OCI-LY1 (cell line): ENCODE results near the gene CTIF.

Experiments
- H2AFZ ChIP-seq: fragments of 200-600 bp; sonication (generic), shearing (Covaris generic); 2 replicates; pipeline ENCODE4 v1.6.0; 2014; ENCODE audit warnings: antibody characterized with exemption, mild to moderate bottlenecking, low read length
- H3F3A ChIP-seq: fragments of 200-600 bp; sonication (generic), shearing (Covaris generic); 2 replicates; pipeline ENCODE4 v1.6.0; 2014; ENCODE audit warnings: mild to moderate bottlenecking, antibody characterized with exemption, low read length, moderate library complexity; ENCODE audit not compliant: insufficient read depth
- H3K27ac ChIP-seq: fragments of 200-600 bp; sonication (generic); 2 replicates; pipeline ENCODE4 v1.5.1; 2014; ENCODE audit warnings: low read length, mixed run types, mild to moderate bottlenecking, low read depth; ENCODE audit not compliant: poor library complexity, severe bottlenecking
- H3K27me3 ChIP-seq: fragments of 200-600 bp; sonication (generic); 2 replicates; pipeline ENCODE4 v1.6.0; 2014; ENCODE audit warnings: antibody characterized with exemption, mild to moderate bottlenecking, low read length, moderate library complexity; ENCODE audit not compliant: insufficient read depth
- H3K36me3 ChIP-seq: fragments of 200-600 bp; sonication (generic); 2 replicates; pipeline ENCODE4 v1.6.1; 2014; ENCODE audit warnings: mild to moderate bottlenecking, antibody characterized with exemption, low read length, moderate library complexity, mixed read lengths; ENCODE audit not compliant: insufficient read depth
- H3K4me1 ChIP-seq: fragments of 200-600 bp; sonication (generic); 2 replicates; pipeline ENCODE4 v1.5.1; 2014; ENCODE audit warnings: mild to moderate bottlenecking, low read length, moderate library complexity; ENCODE audit not compliant: insufficient read depth, severe bottlenecking
- H3K4me2 ChIP-seq: fragments of 200-600 bp; sonication (generic), shearing (Covaris generic); 2 replicates; pipeline ENCODE4 v1.6.1; 2014; ENCODE audit warnings: low read length
- H3K4me3 ChIP-seq: fragments of 200-600 bp; sonication (generic); 2 replicates; pipeline ENCODE4 v1.5.1; 2014; ENCODE audit warnings: low read length, low read depth, mild to moderate bottlenecking, mixed read lengths; ENCODE audit not compliant: poor library complexity, severe bottlenecking
- H3K79me2 ChIP-seq: fragments of 200-600 bp; shearing (Covaris generic); 2 replicates; pipeline ENCODE4 v1.6.1; 2016; ENCODE audit warnings: mixed run types, low read length, mixed read lengths; ENCODE audit not compliant: insufficient read depth
- H3K9ac ChIP-seq: fragments of 200-600 bp; sonication (generic), shearing (Covaris generic); 2 replicates; pipeline ENCODE4 v1.6.1; 2014; ENCODE audit warnings: mild to moderate bottlenecking, low read length, mixed read lengths
- H3K9me2 ChIP-seq: fragments of 200-600 bp; sonication (generic), shearing (Covaris generic); 2 replicates; pipeline ENCODE4 v1.6.1; 2014; ENCODE audit warnings: low read depth, mild to moderate bottlenecking, low read length, mixed read lengths
- H3K9me3 ChIP-seq: fragments of 200-600 bp; shearing (Covaris generic); 2 replicates; pipeline ENCODE4 v1.6.1; 2014; ENCODE audit warnings: low read length, mixed read lengths
- H4K20me1 ChIP-seq: fragments of 200-600 bp; sonication (generic), shearing (Covaris generic); 2 replicates; pipeline ENCODE4 v1.6.0; 2016; ENCODE audit warnings: mild to moderate bottlenecking, low read length; ENCODE audit not compliant: insufficient read depth
- EZH2 ChIP-seq: fragments of 200-600 bp; sonication (generic), shearing (Covaris generic); IDR thresholded peaks from 2 replicates; pipeline ENCODE4 v1.8.0; 2017; ENCODE audit warnings: borderline replicate concordance, mixed run types, mild to moderate bottlenecking, antibody characterized with exemption, low read length, moderate library complexity, mixed read lengths
- TF ChIP-seq, protein P1 (sequence below): fragments of 200-600 bp; sonication (generic), shearing (Covaris generic); IDR thresholded peaks from 2 replicates; pipeline ENCODE4 v1.5.1; 2017; ENCODE audit warnings: mild to moderate bottlenecking, antibody characterized with exemption, low read length, moderate library complexity, mixed read lengths

Gene CTIF

DNA sequence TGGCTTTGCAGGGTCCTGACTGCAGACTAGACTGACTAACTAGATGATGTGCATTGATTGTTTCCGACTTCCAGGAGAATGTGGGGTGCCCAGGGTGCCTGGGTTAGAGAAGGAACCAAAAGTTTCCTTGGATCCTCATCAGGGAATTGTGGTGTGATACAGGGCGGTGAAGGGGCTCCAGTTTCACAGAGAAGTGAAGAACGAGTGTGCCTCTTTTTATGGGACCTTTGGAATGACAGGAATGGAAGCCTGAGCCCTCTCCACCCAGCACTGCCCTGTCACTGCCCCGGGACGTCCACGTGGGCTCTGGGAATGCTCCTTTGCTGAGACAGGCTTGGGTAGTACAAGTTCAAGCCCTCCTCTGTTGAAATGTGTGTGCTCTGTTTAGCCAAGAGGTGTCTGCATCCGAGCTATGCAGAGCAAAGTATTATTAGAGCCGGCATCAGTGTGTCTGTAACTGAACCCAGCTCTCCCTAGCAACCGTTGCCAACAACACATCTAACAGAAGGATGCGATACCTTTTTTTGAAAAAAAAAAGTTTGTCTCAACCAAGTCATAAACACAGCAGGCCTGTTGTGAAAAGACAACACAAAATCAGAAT lies 228.4 kb downstream of the CTIF start:
- H2AFZ ChIP-seq: no peak overlapping the region
- TF ChIP-seq EZH2: no peak
- TF ChIP-seq, protein P1, sequence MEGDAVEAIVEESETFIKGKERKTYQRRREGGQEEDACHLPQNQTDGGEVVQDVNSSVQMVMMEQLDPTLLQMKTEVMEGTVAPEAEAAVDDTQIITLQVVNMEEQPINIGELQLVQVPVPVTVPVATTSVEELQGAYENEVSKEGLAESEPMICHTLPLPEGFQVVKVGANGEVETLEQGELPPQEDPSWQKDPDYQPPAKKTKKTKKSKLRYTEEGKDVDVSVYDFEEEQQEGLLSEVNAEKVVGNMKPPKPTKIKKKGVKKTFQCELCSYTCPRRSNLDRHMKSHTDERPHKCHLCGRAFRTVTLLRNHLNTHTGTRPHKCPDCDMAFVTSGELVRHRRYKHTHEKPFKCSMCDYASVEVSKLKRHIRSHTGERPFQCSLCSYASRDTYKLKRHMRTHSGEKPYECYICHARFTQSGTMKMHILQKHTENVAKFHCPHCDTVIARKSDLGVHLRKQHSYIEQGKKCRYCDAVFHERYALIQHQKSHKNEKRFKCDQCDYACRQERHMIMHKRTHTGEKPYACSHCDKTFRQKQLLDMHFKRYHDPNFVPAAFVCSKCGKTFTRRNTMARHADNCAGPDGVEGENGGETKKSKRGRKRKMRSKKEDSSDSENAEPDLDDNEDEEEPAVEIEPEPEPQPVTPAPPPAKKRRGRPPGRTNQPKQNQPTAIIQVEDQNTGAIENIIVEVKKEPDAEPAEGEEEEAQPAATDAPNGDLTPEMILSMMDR: no peak
- no peak overlapping the region for H3K27ac ChIP-seq
- no peaks in the 10 kb centered on the region for H3K36me3 ChIP-seq
- H3K79me2 ChIP-seq: no peaks in the 10 kb centered on the region
- H3K9me3 ChIP-seq: no peaks in the 10 kb centered on the region
- no peaks in the 10 kb centered on the region for H3F3A ChIP-seq
- no peaks in the 10 kb centered on the region; the same call in 1 of the 2 replicates for H3K27me3 ChIP-seq
- H3K4me1 ChIP-seq: no peaks in the 10 kb centered on the region
- no peak overlapping the region for H3K4me2 ChIP-seq
- no peak overlapping the region for H3K4me3 ChIP-seq
- H3K9ac ChIP-seq: no peak overlapping the region
- H3K9me2 ChIP-seq: no peaks in the 10 kb centered on the region
- H4K20me1 ChIP-seq: no peaks in the 10 kb centered on the region

DNA sequence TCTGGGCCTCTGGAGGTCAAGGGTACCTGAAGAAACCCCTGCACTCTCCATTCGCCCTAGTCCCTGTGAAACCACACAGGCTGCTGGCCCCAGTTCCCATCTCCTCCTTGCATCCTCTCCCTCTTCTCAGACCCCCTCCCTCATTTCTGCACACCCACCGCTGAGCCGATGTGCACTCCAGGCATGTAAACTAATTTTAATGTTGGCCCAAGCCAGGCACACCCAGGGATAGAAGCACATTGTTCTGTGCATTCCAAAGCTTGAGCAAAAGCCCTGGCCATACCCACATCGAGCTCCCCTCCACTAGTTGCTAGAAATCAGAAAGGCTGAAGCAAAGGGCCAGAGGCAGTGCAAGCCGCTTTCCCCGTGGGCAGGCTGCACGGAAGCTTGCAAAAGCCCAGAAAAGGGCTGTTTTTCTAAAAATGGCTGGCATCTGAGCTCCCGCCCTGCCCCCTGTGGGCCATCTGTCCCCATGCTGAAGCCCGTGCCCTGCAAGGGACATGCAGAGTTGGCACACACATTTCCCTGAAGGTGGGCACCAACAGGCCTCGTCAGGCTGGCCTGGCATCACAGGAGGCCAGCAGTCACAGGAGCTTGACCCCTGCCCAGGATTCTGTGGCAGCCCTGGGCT lies 230.3 kb downstream of the CTIF start:
- Histone ChIP-seq H4K20me1 (no peaks in the 10 kb centered on the region), H3K27ac (no peak overlapping the region), H3K4me2 (no peak overlapping the region), H3K79me2 (no peaks in the 10 kb centered on the region), H3K36me3 (no peaks in the 10 kb centered on the region), H3K9ac (no peak overlapping the region), H3K9me3 (no peaks in the 10 kb centered on the region), H3K4me3 (no peak overlapping the region), H2AFZ (no peak overlapping the region), H3K9me2 (no peaks in the 10 kb centered on the region), H3K4me1 (no peaks in the 10 kb centered on the region), H3K27me3 (peaks cover 8% of the 10 kb centered on the region), H3F3A (no peaks in the 10 kb centered on the region)
- TF ChIP-seq, protein P1: no peak
- no peak for TF ChIP-seq EZH2

DNA sequence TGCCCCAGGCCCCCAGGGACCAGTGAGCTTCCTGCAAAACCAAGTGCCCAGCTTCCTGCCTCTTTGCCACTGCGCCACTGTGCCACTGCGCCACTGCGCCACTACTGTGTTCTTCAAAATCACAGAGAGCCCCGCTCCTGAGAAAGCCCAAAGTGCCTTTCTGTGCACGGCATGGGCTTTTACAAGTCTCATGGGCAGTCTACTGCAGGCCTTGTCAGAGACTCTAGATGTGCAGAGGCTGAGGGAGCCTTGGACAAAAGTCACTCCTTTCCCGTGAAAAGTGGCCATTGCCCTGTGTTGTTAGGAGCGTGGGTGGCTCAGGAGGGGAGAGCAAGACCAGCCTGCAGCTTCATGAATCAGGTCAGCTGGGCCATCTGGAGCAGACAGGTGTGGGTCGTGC lies 231.4 kb downstream of the CTIF start:
- no peaks in the 10 kb centered on the region for H4K20me1 ChIP-seq
- H3K9ac ChIP-seq: no peak overlapping the region
- no peak overlapping the region for H3K4me2 ChIP-seq
- no peaks in the 10 kb centered on the region for H3K9me3 ChIP-seq
- no peaks in the 10 kb centered on the region for H3K9me2 ChIP-seq
- H3K27me3 ChIP-seq: peaks cover 8% of the 10 kb centered on the region
- H3K27ac ChIP-seq: no peak overlapping the region
- H2AFZ ChIP-seq: no peak overlapping the region
- H3F3A ChIP-seq: no peaks in the 10 kb centered on the region
- no peaks in the 10 kb centered on the region for H3K79me2 ChIP-seq
- no peaks in the 10 kb centered on the region for H3K36me3 ChIP-seq
- H3K4me3 ChIP-seq: no peak overlapping the region
- no peaks in the 10 kb centered on the region for H3K4me1 ChIP-seq
- TF ChIP-seq, protein P1: no peak
- no peak for TF ChIP-seq EZH2
